Omental fat pad (tissue), 4 donors: ENCODE results near the gene S100A16. TPM values are rescaled to one million over a fixed set of nuclear protein-coding genes. Genes with fewer than 3 reads are reported as not detected.
"Not testable (repeated sequence)": the region's sequence is repeated elsewhere in the genome, so short reads cannot be mapped to it uniquely, and the experiment has no call there.

ENCODE experiments used
- ATAC-seq: fragments of 150-250 bp; one replicate; pipeline ENCODE4 v1.9.1; 2016; ENCODE audit warnings: mild to moderate bottlenecking, moderate library complexity; ENCODE audit not compliant: low FRiP score
- DNase-seq: peaks from one replicate; pipeline ENCODE4 v3.0.0-alpha.2; 2019; ENCODE audit warnings: low spot score
- CTCF ChIP-seq, 3 donors: fragments of 450-650 bp; IDR thresholded peaks; one replicate each; pipeline ENCODE4 v1.5.1; 2016 to 2017; ENCODE audit warnings: antibody characterized with exemption in 3 of 3, mild to moderate bottlenecking in 3 of 3, moderate library complexity in 2 of 3
- total RNA-seq, 4 donors: library from RNA; depleted of rRNA; stranded (reverse); fragments of >200 nt; gene quantifications; one replicate each; pipeline ENCODE4 v1.1.0, GENCODE V29; 2016

S100A16 gene
- total RNA-seq, 4 donors from 2014 or later: 84.5 to 225 (median 127) TPM

GRCh38 chr1:153647346-153647714, 34.4 kb upstream of the S100A16 start:
- TF ChIP-seq CTCF (IDR thresholded peaks at IDR 0.05): no peak
- ATAC-seq (no peak), DNase-seq (no peak)

DNA sequence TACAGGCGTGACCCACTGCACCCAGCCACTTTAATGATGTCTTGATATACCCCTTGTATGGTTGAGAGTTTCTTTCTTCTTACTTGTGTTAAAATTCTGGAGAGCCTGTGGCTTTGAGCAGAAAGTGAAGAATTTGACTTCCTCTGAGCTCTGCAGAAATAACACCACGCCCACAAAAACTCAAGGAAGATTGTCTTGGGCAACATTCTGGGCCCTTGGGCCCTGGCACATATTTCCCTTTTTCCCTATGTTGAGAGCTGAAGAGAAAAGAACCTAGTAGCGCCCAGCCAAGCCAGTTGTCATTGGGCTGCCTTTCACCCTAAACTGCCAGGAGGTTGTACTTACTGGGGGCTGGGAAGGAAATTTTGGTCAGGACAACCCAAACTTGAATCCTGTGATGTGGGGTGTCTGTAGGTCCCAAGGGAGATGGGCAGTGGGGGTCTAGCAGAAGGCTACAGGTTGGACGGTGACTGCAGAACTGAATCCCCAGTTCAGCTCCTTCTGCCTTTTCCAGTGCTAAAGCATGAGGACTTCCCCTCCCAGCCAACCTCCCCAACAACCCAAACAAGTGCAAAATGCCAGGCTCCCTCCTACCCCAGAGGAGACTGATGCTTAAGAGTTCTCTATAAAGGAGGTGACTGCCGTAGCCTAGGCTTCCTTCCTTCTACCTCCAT, 33.9 kb upstream of the S100A16 start:
- ATAC-seq (no peak), DNase-seq (no peak)
- TF ChIP-seq CTCF (IDR thresholded peaks at IDR 0.05): no peak

DNA sequence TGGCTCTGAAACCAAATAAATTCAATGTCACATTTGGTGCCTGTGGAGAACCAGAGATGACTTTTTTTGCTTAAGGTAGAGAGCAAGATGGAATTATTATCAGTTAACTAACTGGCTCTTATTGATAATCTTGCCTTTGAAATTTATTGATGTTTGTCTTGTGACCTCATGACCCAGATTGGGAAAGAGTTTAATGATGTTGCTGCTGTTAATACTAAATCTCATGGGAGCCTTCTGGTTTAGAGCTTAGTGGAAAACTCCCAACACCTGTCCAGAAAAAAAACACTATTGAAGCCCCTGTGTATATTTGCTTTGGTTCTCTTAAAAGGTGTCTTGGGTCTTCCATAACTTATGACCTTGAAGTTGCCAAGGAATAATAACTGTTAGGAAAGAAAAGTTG, 30.9 kb upstream of the S100A16 start:
- ATAC-seq: no peak
- TF ChIP-seq CTCF (IDR thresholded peaks at IDR 0.05): no peak
- DNase-seq: no peak

DNA sequence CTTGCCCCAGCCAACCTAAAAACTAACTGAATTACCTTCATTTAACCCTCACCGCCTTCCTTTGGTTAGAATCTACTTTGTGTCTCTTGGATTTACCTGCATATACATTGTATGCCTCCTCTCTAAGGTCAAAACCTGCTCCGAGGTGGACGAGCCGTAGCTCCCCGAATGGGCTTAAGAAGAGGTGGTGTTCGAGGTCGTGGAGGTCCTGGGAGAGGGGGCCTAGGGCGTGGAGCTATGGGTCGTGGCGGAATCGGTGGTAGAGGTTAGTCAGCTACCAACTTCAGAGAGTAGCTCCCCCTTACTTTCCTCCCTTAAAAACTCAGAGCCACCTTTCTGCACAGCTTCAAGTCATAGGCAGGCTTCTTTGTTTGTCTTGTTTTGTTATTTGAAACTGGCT, 30.2 kb upstream of the S100A16 start:
- no peak for TF ChIP-seq CTCF (IDR thresholded peaks at IDR 0.05)
- ATAC-seq (no peak), DNase-seq (no peak)

- ATAC-seq: no peak
- DNase-seq: no peak
- TF ChIP-seq CTCF (IDR thresholded peaks at IDR 0.05): no peak
Observed at GRCh38 chr1:153642161-153642560, 29.2 kb upstream of the S100A16 start.

DNA sequence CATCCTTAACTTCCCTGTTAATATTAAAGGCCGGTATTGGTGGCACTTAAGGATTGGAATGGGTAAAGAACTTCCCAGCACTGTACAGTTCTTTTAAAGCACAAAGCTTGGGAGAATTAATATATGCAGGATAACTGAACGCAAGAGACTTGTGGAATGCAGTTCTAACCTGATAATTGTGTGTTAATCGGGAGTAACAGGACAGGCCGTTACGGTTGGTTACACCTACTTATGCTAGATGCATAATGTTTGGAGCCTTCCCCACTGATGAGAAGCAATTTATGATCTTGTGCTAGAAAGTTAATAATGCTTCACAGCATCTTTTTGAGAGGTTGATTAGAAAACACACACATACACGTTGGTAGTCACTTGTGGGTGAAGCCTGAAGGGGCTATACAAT, 27.9 kb upstream of the S100A16 start:
- DNase-seq: no peak
- no peak for TF ChIP-seq CTCF (IDR thresholded peaks at IDR 0.05)
- no peak for ATAC-seq

- DNase-seq, ATAC-seq: not testable (repeated sequence)
Observed at GRCh38 chr1:153640213-153640612, 27.3 kb upstream of the S100A16 start.
